Lung (tissue), 12 donors: ENCODE results near the gene APBB2. TPM values are rescaled to one million over a fixed set of nuclear protein-coding genes. Genes with fewer than 3 reads are reported as not detected.

Experiments
- ATAC-seq: fragments of 200-7000 bp; cut with Tn5 transposase; one replicate; pipeline ENCODE4 v1.9.1; 2020; ENCODE audit warnings: moderate number of reproducible peaks; ENCODE audit not compliant: insufficient read depth, low FRiP score
- DNase-seq, 3 donors: peaks; one replicate each; pipeline ENCODE4 v3.0.0-alpha.2; 2013 to 2017
- H3K27ac ChIP-seq, 2 donors: one replicate each; pipeline ENCODE4 v1.5.1; 2013; ENCODE audit warnings: mild to moderate bottlenecking in 2 of 2, moderate library complexity in 2 of 2, control low read depth in 1 of 2, inconsistent platforms in 1 of 2, low read depth in 1 of 2, low read length in 1 of 2
- H3K27me3 ChIP-seq, 3 donors: one replicate each; pipeline ENCODE4 v1.5.1; 2013; ENCODE audit warnings: low read length in 2 of 3; ENCODE audit not compliant: control insufficient read depth in 3 of 3, insufficient read depth in 3 of 3
- H3K36me3 ChIP-seq, 4 donors: one replicate each; pipeline ENCODE4 v1.5.1; 2013; ENCODE audit warnings: low read length in 4 of 4, mild to moderate bottlenecking in 1 of 4, moderate library complexity in 1 of 4; ENCODE audit not compliant: control insufficient read depth in 4 of 4, insufficient read depth in 4 of 4
- H3K4me1 ChIP-seq, 5 donors: one replicate each; pipeline ENCODE4 v1.5.1; 2013; ENCODE audit warnings: low read length in 5 of 5, mild to moderate bottlenecking in 2 of 5, moderate library complexity in 1 of 5; ENCODE audit not compliant: control insufficient read depth in 5 of 5, insufficient read depth in 5 of 5
- H3K4me3 ChIP-seq: one replicate; pipeline ENCODE4 v1.5.1; 2013; ENCODE audit warnings: mild to moderate bottlenecking, control low read depth, moderate library complexity
- H3K9ac ChIP-seq, 2 donors: one replicate each; pipeline ENCODE4 v1.5.1; 2013; ENCODE audit warnings: low read length in 2 of 2, control low read depth in 1 of 2; ENCODE audit not compliant: insufficient read depth in 1 of 2
- H3K9me3 ChIP-seq, 4 donors: one replicate each; pipeline ENCODE4 v1.5.1; 2013; ENCODE audit warnings: low read length in 3 of 4, mild to moderate bottlenecking in 1 of 4, moderate library complexity in 1 of 4; ENCODE audit not compliant: control insufficient read depth in 4 of 4, insufficient read depth in 3 of 4
- WGBS, 2 donors: extraction: QIAGEN DNeasy Blood & Tissue Kit; methylation state at CpG; one replicate each; pipeline ENCODE4 v1.1.7; 2013; 5-methylcytosine and 5-hydroxymethylcytosine counted together
- polyA plus RNA-seq, 2 donors: library from polyadenylated mRNA; stranded (reverse); fragments of 200-250 nt; gene quantifications; one replicate each; pipeline ENCODE4 v1.2.1, GENCODE V29; 2013
- total RNA-seq, 2 donors: library from RNA; depleted of rRNA in 1 of 2; stranded (reverse); fragments of >200 nt in 1 of 2; gene quantifications; one replicate each; pipeline ENCODE4 v1.2.1, GENCODE V29; 2014 to 2021
- TF ChIP-seq, protein P1 (sequence below): IDR thresholded peaks from 2 replicates; pipeline ENCODE4 v1.5.1; 2012; ENCODE audit warnings: mild to moderate bottlenecking; ENCODE audit errors: control extremely low read depth, extremely low read depth
- donor health status: control.
- donor health status: control.
- donor health status: Bipolar disorder and iron deficiency.
- donor health status: healthy.
- donor health status: DM: yes; HTN: yes; CAD: no.

Gene APBB2
- total and polyA plus RNA-seq, 4 donors: 13.3 to 99.0 (median 40.4) TPM

DNA sequence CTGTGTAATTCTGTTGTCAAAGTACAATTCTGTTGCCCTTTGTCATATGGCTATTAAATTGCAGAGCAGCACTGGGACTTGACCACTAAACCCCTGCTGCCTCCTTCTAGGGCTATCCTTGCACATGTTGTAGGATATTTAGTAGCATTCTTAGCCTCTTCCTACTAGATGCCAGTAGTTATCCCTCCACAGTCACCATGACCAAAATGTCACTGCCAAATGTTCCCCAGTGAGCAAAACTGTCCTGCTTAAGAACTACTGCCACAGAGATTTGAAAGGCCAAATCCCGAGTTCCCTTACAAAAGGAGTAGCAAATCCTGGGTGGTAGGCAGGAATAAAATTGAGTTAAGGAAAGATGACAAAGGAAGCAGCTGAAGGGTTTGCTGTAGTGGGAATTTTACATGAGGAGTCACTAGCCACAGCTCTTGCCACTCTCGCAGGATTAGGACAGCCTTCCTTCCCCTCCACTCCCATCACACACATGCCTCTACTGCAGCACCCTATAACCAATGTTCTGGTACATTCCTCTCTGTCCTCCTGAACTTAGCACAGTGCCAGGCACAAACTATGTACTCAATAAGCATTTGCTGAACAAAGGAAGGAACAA, 8.4 kb downstream of the APBB2 start:
- Histone ChIP-seq H3K9ac (no peak overlapping the region), H3K27ac (peak overlapping the region in 1 of 2 donors; percentile 12), H3K9me3 (no peaks in the 10 kb centered on the region), H3K4me3 (no peak overlapping the region), H3K4me1 (peaks cover 0 to 25% (median 9%) of the 10 kb centered on the region in 5 donors), H3K27me3 (no peaks in the 10 kb centered on the region), H3K36me3 (no peaks in the 10 kb centered on the region)
- 85 to 88% methylated on average over 2 of the region's 2 CpGs for WGBS, 2 donors
- DNase-seq (no peak), ATAC-seq (no peak)
- TF ChIP-seq, protein P1, sequence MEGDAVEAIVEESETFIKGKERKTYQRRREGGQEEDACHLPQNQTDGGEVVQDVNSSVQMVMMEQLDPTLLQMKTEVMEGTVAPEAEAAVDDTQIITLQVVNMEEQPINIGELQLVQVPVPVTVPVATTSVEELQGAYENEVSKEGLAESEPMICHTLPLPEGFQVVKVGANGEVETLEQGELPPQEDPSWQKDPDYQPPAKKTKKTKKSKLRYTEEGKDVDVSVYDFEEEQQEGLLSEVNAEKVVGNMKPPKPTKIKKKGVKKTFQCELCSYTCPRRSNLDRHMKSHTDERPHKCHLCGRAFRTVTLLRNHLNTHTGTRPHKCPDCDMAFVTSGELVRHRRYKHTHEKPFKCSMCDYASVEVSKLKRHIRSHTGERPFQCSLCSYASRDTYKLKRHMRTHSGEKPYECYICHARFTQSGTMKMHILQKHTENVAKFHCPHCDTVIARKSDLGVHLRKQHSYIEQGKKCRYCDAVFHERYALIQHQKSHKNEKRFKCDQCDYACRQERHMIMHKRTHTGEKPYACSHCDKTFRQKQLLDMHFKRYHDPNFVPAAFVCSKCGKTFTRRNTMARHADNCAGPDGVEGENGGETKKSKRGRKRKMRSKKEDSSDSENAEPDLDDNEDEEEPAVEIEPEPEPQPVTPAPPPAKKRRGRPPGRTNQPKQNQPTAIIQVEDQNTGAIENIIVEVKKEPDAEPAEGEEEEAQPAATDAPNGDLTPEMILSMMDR: no peak

- Histone ChIP-seq H3K27me3 (no peaks in the 10 kb centered on the region), H3K27ac (peak overlapping the region in 1 of 2 donors; percentile 46), H3K36me3 (no peaks in the 10 kb centered on the region), H3K9ac (no peak overlapping the region), H3K9me3 (no peaks in the 10 kb centered on the region), H3K4me1 (peaks cover 0 to 25% (median 8%) of the 10 kb centered on the region in 5 donors), H3K4me3 (no peak overlapping the region)
- peak in 1 of 3 donors; percentile 16 for DNase-seq
- WGBS, 2 donors: 45 to 46% methylated on average over 3 of the region's 3 CpGs
- TF ChIP-seq, protein P1: no peak
- no peak for ATAC-seq
These were observed 9.2 kb downstream of the APBB2 start for GRCh38 chr4:41205130-41205529.

DNA sequence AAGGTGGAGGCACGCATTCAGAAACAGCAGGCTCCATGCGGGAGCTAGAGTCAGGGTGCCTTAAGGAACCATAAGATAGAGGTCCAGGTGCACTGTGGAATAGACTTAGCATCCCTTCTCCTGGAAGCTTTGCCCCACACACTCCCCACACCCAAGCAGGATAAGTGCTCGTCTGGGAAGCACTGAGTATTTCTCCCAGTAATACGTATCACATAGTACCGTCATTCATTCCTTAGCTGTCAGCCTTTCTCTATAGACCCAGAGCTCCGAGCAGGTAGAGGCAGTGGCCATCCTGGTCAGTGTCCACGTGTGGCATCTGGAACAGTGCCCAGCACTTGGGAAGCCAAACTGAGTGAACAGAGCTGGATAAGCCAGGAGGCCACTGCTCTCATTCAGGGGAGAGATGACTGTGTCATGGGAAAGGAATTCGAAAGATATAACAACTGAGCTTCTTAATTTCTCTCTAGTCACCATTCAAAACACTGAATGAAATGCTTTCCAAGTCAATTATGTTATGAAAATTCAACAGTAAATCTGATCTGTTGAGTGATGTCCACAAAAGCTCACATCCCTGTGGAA, 9.9 kb downstream of the APBB2 start:
- no peaks in the 10 kb centered on the region for H3K36me3 ChIP-seq
- H3K9me3 ChIP-seq: no peaks in the 10 kb centered on the region
- ATAC-seq (peak; percentile 47), DNase-seq (peak; percentile 27 to 32 (median 32))
- H3K4me1 ChIP-seq: peaks cover 0 to 25% (median 7%) of the 10 kb centered on the region in 5 donors
- peak overlapping the region; percentile 15 to 37 for H3K27ac ChIP-seq
- H3K9ac ChIP-seq: no peak overlapping the region
- H3K27me3 ChIP-seq: no peaks in the 10 kb centered on the region
- 67 to 75% methylated on average over 8 of the region's 8 CpGs for WGBS, 2 donors
- TF ChIP-seq, protein P1: no peak
- no peak overlapping the region for H3K4me3 ChIP-seq
